ENCODE results near the gene C1orf174. TPM values are rescaled to one million over a fixed set of nuclear protein-coding genes. Genes with fewer than 3 reads are reported as not detected.

The C1orf174 gene
- total RNA-seq, 2 donors from 2014 or later, result 14.8 to 15.6 TPM

DNA sequence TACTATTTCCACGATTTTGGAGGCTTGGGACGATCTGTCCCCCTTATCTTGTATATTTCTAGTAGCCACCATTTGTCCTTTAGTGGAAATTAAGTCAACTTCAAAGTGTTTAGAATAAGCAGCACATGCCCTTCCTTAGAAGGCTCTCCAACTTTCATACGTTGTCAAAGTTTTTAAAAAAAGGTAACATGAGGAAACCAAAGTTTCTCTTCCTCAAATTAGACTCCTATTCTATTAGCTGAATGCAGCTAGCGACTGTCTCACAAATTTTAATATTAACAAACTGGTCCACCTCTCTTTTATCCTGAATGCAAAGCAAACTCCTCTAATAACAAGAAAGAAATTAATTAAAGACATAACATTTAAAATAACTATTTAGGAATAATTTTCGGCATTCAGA is 6.9 kb downstream of the C1orf174 start:
- H3K4me3 ChIP-seq, result no peak overlapping the region
- DNase-seq, result no peak
- ATAC-seq, result no peak
- no peaks in the 10 kb centered on the region for H3K27me3 ChIP-seq
- TF ChIP-seq, protein P1, sequence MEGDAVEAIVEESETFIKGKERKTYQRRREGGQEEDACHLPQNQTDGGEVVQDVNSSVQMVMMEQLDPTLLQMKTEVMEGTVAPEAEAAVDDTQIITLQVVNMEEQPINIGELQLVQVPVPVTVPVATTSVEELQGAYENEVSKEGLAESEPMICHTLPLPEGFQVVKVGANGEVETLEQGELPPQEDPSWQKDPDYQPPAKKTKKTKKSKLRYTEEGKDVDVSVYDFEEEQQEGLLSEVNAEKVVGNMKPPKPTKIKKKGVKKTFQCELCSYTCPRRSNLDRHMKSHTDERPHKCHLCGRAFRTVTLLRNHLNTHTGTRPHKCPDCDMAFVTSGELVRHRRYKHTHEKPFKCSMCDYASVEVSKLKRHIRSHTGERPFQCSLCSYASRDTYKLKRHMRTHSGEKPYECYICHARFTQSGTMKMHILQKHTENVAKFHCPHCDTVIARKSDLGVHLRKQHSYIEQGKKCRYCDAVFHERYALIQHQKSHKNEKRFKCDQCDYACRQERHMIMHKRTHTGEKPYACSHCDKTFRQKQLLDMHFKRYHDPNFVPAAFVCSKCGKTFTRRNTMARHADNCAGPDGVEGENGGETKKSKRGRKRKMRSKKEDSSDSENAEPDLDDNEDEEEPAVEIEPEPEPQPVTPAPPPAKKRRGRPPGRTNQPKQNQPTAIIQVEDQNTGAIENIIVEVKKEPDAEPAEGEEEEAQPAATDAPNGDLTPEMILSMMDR (IDR thresholded peaks at IDR 0.05), result no peak
- TF ChIP-seq POLR2A (IDR thresholded peaks at IDR 0.05), result no peak
- H3K9me3 ChIP-seq, result no peaks in the 10 kb centered on the region
- H3K4me1 ChIP-seq, result peaks cover 6% of the 10 kb centered on the region
- H3K36me3 ChIP-seq (replicated peaks in 1 of 2; ENCODE audit: insufficient read depth in 1 of 2, low read depth in 2 of 2), result peaks cover 3 to 7% of the 10 kb centered on the region in 2 donors
- intact Hi-C loops (cut with DNase I), result no loop called here
- 68 to 82% methylated on average over 5 of the region's 5 CpGs for WGBS, 2 donors
- no peak overlapping the region for H3K27ac ChIP-seq

DNA sequence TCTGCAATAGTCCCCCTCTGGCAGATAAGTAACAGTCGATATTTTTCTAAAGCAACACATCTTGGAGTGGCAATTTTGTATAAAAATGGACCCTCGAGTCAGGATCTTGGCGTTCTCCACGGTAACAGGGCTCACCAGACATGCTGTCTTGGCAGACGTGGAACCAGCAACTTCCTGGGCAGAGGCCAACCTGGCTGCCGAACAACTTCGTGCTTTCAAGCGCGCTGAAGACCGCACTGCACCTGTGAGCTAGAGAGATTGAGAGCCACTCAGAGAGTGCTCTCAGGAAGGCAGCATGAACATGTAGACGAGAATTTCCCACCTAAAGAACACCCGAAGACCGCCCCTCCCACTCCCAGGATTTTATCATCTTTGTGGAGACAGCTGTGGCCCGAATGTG is 7.3 kb downstream of the C1orf174 start:
- H3K4me1 ChIP-seq, result peaks cover 6% of the 10 kb centered on the region
- 49 to 72% methylated on average over 10 to 14 of the region's 14 CpGs for WGBS, 2 donors
- H3K27ac ChIP-seq, result no peak overlapping the region
- peak; percentile 30 for ATAC-seq
- peak; percentile 32 to 75 (median 43) for DNase-seq
- no peak for TF ChIP-seq POLR2A (IDR thresholded peaks at IDR 0.05)
- TF ChIP-seq, protein P1 (IDR thresholded peaks at IDR 0.05), result no peak
- no peak overlapping the region for H3K4me3 ChIP-seq
- H3K27me3 ChIP-seq, result no peaks in the 10 kb centered on the region
- no peaks in the 10 kb centered on the region for H3K9me3 ChIP-seq
- H3K36me3 ChIP-seq (replicated peaks in 1 of 2; ENCODE audit: insufficient read depth in 1 of 2, low read depth in 2 of 2), result peaks cover 3 to 7% of the 10 kb centered on the region in 2 donors
- intact Hi-C loops (cut with DNase I), result no loop called here

DNA sequence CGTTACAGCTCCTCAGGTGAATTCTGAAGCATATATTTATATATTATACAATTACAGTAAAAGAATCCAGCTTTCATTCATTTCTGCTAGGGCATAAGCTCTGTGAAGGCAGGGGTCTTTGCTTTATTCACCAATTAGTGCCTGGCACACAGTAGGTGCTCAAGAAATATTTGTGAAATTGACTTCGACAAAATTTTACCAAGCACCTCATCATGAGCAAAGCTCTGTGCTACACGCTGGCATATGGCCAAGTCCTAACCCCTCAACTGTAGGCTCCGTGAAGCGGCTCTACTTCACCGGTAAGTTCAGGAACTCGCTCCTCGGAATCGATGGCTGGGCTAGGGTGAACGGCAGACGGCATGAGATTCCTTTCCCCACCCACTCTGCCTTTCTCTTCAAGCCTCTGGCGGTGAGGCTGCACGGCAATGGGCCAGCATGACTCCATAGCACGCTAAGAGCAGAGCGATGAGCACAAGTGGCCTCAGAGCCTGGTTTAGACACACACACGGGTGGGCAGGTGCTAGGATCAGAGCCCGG is 8.7 kb downstream of the C1orf174 start:
- peaks cover 7% of the 10 kb centered on the region in 2 donors for H3K36me3 ChIP-seq (replicated peaks in 1 of 2; ENCODE audit: insufficient read depth in 1 of 2, low read depth in 2 of 2)
- H3K9me3 ChIP-seq, result no peaks in the 10 kb centered on the region
- 91 to 93% methylated on average over 15 to 17 of the region's 17 CpGs for WGBS, 2 donors
- peaks cover 6% of the 10 kb centered on the region for H3K4me1 ChIP-seq
- no peak for DNase-seq
- H3K4me3 ChIP-seq, result no peak overlapping the region
- intact Hi-C loops (cut with DNase I), result no loop called here
- TF ChIP-seq, protein P1 (IDR thresholded peaks at IDR 0.05), result no peak
- TF ChIP-seq POLR2A (IDR thresholded peaks at IDR 0.05), result no peak
- no peaks in the 10 kb centered on the region for H3K27me3 ChIP-seq
- peak overlapping the region in 1 of 4 donors; percentile 8 for H3K27ac ChIP-seq
- no peak for ATAC-seq

DNA sequence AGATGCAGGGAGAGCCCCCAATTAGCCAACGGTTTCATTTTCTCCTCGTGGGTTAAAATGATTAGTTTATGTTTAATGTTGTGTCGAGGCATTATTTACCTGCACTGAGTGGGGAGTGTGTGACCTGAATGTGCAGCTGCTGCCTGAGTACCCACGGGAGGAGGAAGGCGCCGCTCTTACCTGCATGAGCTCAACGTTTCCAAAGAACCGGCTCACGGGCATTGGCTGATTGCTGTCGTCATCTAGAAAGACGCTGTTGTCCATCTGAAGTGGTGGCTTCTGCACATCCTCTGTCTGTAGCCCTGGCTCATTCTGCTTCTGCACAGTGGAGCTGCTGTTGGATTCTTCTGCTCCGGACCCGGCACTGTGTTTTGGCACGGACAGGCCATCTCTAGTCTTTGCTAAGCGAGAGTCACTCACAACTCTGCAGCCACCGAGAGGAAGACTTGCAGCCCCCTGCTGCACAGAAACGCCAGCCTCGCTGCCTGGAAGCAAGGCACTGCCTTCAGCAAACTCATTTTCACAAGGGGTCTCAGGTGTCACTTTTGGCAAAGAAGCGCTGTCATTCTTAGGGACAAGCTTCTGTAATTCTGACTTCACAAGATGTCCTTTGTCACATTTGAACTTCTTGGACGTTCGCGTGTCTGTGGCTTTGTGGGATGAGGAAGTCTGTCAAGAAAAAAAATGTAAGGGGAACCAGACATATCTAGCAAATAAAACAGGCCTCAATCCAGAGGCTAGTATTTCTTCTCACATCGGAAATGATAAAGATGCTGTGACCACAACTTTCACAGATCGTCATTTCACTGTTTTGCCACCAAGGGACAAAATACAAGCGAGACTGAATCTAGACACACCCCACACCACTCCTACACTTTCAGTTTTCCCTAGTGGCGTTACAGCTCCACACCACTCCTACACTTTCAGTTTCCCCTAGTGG is 9.4 kb downstream of the C1orf174 start:
- ATAC-seq, result no peak
- no peak for TF ChIP-seq POLR2A (IDR thresholded peaks at IDR 0.05)
- TF ChIP-seq, protein P1 (IDR thresholded peaks at IDR 0.05), result peak in 1 of 7 experiments; percentile 12
- Histone ChIP-seq H3K9me3 (no peaks in the 10 kb centered on the region), H3K27ac (peak overlapping the region in 1 of 4 donors; percentile 8), H3K4me1 (peaks cover 6% of the 10 kb centered on the region), H3K36me3 (replicated peaks in 1 of 2; ENCODE audit: insufficient read depth in 1 of 2, low read depth in 2 of 2) (peaks cover 7 to 11% of the 10 kb centered on the region in 2 donors), H3K4me3 (no peak overlapping the region), H3K27me3 (no peaks in the 10 kb centered on the region)
- WGBS, 2 donors, result 78 to 84% methylated on average over 26 of the region's 26 CpGs
- intact Hi-C loops (cut with DNase I), result no loop called here
- no peak for DNase-seq

All from body of pancreas (tissue), 4 donors.